AG04450 (cell line): ENCODE results near the gene ARRB2. TPM values are rescaled to one million over a fixed set of nuclear protein-coding genes. Genes with fewer than 3 reads are reported as not detected.
"Not testable (repeated sequence)": the region's sequence is repeated elsewhere in the genome, so short reads cannot be mapped to it uniquely, and the experiment has no call there.

ENCODE experiments used
- CTCF ChIA-PET: fragments of 300-600, 350-600 bp; formaldehyde crosslinking; extraction: SDS; loops from one replicate; lab custom pipeline; 2022; ENCODE audit warnings: antibody characterized with exemption, inconsistent platforms; lab: Charles Lee
- POLR2A ChIA-PET: fragments of 350-600 bp; formaldehyde crosslinking; extraction: SDS; loops from one replicate; lab custom pipeline; 2021; ENCODE audit warnings: antibody characterized with exemption, inconsistent platforms; lab: Yijun Ruan, JAX
- DNase-seq: peaks from one replicate; pipeline ENCODE4 v3.0.0-alpha.2; 2011; ENCODE audit warnings: low read depth, low spot score
- H3K27ac ChIP-seq: one replicate; pipeline ENCODE4 v1.5.1; 2012; ENCODE audit warnings: low read depth, low read length, control low read depth
- H3K27me3 ChIP-seq: one replicate; pipeline ENCODE4 v1.6.0; 2012; ENCODE audit warnings: low read length; ENCODE audit not compliant: control insufficient read depth, insufficient read depth
- H3K4me3 ChIP-seq: 2 replicates; pipeline ENCODE4 v1.5.1; 2011; ENCODE audit warnings: mild to moderate bottlenecking, low read depth, low read length, control low read depth
- H3K9me3 ChIP-seq: 2 replicates; pipeline ENCODE4 v1.5.1; 2012; ENCODE audit warnings: low read length; ENCODE audit not compliant: control insufficient read depth, insufficient read depth
- CTCF ChIP-seq: IDR thresholded peaks from 2 replicates; pipeline ENCODE4 v1.5.1; 2011; ENCODE audit warnings: low read depth, low read length, control low read depth, inconsistent platforms
- polyA plus RNA-seq: library from polyadenylated mRNA; depleted of rRNA; stranded (reverse); fragments of >200 nt; gene quantifications from 2 replicates; pipeline ENCODE4 v1.2.3, GENCODE V29; 2011

ARRB2 gene
- polyA plus RNA-seq, 1 experiment = 8.8 TPM

DNA sequence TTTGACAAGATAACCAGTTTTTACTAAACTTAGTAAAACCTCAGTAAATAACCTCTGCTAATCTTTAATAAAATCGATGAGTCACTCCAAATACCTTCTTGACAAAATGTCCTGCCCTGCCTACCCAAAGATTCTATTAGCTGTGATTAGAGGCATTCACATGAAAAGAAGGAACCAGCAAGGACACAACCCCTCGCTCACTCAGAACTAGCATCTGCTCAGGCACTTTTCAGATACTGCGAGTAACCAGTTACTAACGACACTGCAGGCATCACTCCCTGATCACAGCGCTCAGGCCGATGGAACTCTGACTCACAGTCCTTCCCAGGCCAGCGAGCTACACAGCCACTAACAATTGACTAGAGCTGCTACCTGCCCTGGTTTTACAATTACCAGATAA is 30.8 kb upstream of the ARRB2 start:
- H3K27me3 ChIP-seq = no peaks in the 10 kb centered on the region
- no peak for TF ChIP-seq CTCF
- peak; percentile 8 for DNase-seq
- ChIA-PET CTCF (interaction anchor here (0.6 kb wide), 1 partner anchor 209 kb away, joined by 4 read pairs; no protein-coding TSS in a partner anchor), POLR2A (no interaction called here)
- H3K27ac ChIP-seq = no peak overlapping the region
- H3K4me3 ChIP-seq = no peak overlapping the region
- no peaks in the 10 kb centered on the region for H3K9me3 ChIP-seq

DNA sequence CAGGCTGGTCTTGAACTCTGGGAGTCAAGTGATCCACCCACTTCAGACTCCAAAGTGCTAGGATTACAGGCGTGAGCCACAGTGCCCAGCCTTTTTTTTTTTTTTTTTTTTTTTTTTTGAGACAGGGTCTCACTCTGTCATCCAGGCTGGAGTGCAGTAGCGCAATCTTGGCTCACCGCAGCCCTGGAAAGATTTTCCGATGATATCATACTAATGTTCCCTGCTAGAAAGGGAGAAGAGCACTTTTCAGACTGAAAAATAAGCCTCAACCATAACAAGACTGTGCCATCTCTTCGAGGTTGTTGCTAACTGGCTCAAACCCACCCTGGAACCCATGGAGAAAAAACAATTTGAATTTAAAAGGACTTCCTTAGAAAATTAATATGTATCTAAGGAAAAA is 26.7 kb upstream of the ARRB2 start:
- CTCF ChIA-PET, H3K4me3 ChIP-seq, DNase-seq, H3K9me3 ChIP-seq, H3K27ac ChIP-seq, POLR2A ChIA-PET, H3K27me3 ChIP-seq: not testable (repeated sequence)

- H3K9me3 ChIP-seq, H3K27me3 ChIP-seq, H3K27ac ChIP-seq, DNase-seq, POLR2A ChIA-PET, CTCF ChIA-PET, H3K4me3 ChIP-seq: not testable (repeated sequence)
These were observed 20.6 kb upstream of the ARRB2 start for GRCh38 chr17:4689872-4690271.

DNA sequence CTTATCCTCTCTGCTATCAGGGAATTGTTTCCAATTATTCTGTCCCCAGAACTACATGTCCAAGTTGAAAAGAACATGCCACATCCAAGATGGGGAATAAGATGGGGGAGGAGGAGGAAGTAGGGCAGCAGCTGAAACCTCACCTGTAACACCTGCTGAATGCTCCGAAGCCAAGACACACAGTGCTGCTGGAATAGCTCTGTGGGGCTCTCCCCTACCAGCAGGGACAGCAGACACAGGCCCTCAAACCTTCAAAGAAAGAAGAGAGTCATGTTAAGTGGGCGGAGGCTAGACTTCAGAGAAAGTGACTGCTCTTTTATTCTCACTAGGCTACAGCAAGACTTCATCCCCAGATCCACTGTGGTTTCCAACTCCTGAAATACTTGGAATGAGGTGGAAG is 19.7 kb upstream of the ARRB2 start:
- Histone ChIP-seq H3K9me3 (no peaks in the 10 kb centered on the region), H3K4me3 (no peak overlapping the region), H3K27me3 (no peaks in the 10 kb centered on the region), H3K27ac (no peak overlapping the region)
- no peak for DNase-seq
- ChIA-PET CTCF (no interaction called here), POLR2A (no interaction called here)
- no peak for TF ChIP-seq CTCF

GRCh38 chr17:4691686-4692085 is 18.7 kb upstream of the ARRB2 start:
- H3K27ac ChIP-seq = no peak overlapping the region
- H3K4me3 ChIP-seq = no peak overlapping the region
- CTCF ChIA-PET = no interaction called here

DNA sequence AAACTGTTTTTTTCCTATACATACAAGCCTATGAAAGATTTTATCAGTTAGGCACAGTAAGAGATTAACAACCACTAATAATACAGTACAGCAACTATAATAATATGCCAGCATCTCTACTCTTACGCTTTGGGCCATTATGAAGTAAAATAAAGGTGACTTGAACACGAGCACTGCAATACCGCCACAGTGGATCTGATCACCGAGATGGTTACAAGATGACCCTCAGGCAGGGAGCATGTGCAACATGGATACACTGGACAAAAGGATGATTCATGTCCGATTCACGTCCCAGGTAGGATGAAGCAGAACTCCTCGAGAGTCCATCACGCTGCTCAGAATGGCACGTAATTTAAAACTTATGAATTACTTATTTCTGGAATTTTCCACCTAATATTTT is 17.0 kb upstream of the ARRB2 start:
- no peak for TF ChIP-seq CTCF
- Histone ChIP-seq H3K27ac (no peak overlapping the region), H3K4me3 (no peak overlapping the region), H3K9me3 (no peaks in the 10 kb centered on the region), H3K27me3 (no peaks in the 10 kb centered on the region)
- ChIA-PET POLR2A (no interaction called here), CTCF (no interaction called here)
- no peak for DNase-seq

More at GRCh38 chr17:4691686-4692085, 18.7 kb upstream of the ARRB2 start:
- no peak for TF ChIP-seq CTCF
- H3K9me3 ChIP-seq = no peaks in the 10 kb centered on the region
- no peaks in the 10 kb centered on the region for H3K27me3 ChIP-seq
- DNase-seq = no peak
- POLR2A ChIA-PET = no interaction called here
